GM19043 (cell line): ENCODE data around the gene PILRA.
"Not testable (repeated sequence)": the region's sequence is repeated elsewhere in the genome, so short reads cannot be mapped to it uniquely, and the experiment has no call there.

Experiments used
- ATAC-seq: cut with Tn5 transposase; IDR thresholded peaks from one replicate; pipeline ENCODE4 v1.9.1; 2021; ENCODE audit warnings: low read depth; ENCODE audit not compliant: unreplicated experiment

Gene PILRA

DNA sequence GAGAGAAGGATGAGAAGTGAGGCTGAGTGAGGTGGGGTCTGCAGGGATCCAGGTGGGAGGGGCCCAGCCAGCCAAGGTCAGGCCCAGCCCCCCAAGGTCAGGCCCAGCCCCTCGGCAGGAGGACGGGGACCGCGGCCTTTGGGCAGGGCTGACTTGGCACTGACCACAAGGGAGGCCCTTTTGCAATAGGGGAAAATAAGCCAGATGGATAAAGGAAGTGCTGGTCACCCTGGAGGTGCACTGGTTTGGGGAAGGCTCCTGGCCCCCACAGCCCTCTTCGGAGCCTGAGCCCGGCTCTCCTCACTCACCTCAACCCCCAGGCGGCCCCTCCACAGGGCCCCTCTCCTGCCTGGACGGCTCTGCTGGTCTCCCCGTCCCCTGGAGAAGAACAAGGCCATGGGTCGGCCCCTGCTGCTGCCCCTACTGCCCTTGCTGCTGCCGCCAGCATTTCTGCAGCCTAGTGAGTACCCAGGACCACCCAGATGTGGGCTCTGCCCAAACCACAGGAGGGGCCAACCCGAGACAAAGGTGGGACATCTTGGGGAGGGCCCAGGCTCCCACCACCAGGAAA is at the start of gene PILRA:
Gene PILRA (plus strand): TSS at position 227 of the 571 bp plus-strand sequence. CDS start 170 bp downstream, at position 397.
- no peak for ATAC-seq

DNA sequence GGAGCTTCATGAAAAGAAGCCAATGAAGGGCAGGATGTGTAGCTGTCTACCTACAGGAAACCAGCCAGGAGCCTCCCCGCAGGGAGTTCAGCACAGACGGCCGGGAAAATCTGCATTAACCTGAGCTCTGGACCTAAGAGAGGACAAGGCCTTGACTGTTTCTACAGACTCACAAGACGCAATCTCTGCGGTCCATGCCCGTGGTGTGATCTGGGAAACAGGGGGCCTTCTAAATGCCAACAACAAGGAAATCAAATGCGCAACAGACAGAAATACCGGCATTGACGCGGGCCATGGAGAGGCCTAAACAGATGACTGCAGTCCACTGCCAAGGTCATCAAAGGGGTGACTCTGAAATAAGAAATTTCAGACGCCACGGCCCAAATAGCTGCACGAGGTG is 49.1 kb upstream of the PILRA start:
- not testable (repeated sequence) for ATAC-seq

DNA sequence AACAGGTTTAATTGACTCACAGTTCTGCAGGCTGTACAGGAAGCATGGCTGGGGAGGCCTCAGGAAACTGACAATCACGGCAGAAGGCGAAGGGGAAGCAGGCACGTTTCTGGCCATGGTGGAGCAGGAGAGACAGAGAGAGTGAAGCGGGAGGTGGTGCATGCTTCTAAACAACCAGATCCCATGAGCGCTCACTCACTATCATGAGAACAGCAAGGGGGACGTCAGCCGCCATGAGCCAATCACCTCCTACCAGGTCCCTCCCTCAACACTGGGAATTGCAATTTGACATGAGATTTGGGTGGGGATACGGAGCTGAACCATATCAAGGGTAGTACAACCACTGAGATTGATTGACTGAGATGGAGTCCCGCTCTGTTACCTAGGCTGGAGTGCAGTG is 47.6 kb upstream of the PILRA start:
- not testable (repeated sequence) for ATAC-seq

DNA sequence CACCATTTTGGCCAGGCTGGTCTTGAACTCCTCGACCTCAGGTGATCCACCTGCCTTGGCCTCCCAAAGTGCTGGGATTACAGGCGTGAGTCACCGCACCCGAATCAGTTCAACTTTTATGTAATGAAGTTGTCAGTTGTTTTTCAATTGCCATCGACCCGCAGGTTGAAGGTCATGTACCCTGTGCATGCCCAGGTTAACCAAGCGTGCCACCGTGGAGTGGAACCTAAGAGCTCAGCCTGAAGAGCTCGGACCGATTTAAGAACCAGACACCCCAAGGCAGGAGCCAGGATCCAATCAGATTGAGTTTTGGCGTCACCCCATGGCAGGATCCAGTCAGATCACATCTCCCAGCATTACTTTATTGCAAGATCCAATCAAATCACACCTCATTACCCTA is 46.4 kb upstream of the PILRA start:
- ATAC-seq = not testable (repeated sequence)

DNA sequence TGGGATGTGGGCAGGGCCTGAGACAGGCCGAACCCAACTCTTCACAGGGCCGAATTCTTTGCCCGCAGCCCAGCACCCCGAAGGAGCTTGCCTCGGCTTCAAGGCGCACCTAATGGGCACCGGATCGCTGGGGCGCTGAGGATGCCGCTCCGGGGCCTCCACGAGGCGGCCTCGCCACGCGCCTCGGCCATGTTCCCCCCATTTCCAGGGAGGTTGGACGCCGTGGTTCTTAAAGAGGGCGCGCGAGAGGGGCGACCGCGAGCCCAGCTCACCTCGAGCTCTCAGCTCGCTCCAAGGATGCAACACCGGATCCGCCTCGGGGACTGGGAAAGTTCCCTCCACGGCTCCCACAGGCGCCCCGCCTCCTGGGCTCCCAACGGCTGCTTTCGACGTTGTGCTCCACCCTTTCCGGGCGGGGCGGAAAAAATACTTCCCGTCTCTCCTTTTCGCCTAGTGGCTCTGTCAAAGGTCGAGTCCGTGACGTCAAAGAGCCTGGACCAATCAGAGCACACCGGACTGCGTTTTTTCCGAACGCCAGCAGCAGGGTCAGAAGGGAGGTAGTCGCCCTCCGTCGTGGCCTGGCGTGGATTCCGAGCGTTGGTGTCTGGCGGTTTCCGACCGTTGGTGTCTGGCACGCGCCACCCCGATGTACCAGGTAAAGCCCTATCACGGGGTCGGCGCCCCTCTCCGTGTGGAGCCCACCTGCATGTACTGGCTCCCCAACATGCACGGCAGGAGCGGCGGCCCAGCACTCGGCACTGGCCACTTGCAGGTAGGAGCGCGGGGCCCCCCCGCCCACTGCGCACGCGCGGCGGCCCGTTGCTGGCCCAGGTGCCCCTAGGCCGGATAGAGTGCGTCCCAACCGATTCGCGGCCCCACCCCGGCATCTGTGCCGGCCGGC is 37.5 kb upstream of the PILRA start:
- ATAC-seq = peak; percentile 87

DNA sequence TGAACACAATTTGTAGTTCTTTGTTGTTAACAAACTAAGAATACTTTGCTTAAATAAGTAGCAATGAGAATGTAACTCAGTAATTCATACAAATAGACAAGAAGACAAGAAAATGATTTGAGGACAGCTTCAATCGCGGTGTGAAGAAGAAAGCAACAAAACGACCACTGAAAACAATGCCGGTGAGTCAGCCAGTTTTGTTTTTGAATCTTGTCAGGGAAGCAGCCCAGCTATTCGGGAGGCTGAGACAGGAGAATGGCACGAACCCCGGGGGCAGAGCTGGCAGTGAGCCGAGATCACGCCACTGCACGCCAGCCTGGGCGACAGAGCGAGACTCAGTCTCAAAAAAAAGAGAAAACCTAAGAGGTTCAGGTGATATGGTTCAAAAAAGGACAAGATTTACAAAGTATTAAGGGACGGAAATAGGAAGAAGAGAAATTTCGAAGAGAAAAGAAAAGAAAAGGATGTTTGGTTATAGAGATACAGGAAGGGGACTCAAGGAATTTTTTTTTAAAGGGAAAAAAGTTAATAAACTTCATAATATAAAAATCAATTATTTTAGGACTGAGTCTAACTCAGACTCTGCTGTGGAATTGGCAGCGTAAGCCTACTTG is 35.1 kb upstream of the PILRA start:
- ATAC-seq = not testable (repeated sequence)

DNA sequence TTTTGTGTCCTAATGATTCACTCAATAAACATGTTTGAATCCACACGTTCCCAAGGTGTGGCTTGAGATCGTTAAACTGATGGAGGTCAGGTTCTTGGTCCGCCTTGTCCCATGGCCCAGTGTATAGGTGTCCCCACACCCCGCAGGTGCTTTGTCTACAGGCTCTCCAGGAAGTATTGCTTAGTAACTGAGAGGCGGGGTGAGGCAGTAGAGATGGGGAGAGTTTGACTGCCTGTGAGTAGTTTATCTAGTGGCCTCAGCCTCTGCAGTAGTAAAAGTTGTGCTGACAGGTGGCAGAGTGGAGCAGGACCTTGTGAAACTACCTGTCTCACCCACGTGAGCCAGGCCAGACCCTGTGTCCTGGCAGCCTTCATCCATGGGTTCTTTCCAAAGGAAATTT is 32.0 kb upstream of the PILRA start:
- ATAC-seq = not testable (repeated sequence)

DNA sequence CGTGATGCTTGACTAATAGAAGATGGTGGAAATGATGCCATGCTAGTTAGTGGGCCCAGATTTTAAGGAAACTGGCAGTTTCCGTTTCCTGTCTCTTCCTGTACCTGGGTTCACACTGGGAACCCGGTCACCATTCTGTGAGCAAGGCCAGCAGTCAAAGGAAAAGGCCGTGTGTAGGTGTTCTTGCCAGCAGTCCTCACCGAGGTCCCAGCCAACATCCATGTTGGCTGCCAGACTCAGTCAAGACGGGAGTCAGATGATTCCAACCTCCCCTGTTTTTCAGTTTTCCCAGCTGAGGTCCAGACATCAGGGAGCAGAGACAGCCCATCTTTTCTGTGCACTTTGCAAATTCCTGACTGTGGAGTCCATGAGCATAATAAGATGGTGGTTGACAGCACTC is 30.5 kb upstream of the PILRA start:
- no peak for ATAC-seq

DNA sequence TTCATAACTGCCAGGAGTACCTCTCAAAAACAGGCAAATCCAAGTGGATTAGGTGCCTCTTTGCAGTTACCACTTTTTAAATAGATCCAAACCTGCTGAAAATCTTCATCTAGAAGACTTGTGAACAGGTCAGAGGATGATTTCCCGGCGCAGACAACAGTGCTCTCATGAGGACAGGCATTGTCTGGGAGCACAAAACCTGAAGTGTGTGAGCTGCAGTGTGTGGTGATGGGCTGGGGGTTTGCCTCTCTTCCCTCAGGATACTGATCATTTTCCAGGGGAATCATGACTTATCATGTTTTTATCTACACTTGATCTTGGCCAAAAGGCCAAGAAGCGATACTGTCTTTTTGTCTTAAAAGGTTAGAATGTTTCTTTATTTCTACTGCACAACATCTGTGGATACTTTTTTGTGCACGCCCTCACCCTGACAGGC is 29.1 kb upstream of the PILRA start:
- not testable (repeated sequence) for ATAC-seq

DNA sequence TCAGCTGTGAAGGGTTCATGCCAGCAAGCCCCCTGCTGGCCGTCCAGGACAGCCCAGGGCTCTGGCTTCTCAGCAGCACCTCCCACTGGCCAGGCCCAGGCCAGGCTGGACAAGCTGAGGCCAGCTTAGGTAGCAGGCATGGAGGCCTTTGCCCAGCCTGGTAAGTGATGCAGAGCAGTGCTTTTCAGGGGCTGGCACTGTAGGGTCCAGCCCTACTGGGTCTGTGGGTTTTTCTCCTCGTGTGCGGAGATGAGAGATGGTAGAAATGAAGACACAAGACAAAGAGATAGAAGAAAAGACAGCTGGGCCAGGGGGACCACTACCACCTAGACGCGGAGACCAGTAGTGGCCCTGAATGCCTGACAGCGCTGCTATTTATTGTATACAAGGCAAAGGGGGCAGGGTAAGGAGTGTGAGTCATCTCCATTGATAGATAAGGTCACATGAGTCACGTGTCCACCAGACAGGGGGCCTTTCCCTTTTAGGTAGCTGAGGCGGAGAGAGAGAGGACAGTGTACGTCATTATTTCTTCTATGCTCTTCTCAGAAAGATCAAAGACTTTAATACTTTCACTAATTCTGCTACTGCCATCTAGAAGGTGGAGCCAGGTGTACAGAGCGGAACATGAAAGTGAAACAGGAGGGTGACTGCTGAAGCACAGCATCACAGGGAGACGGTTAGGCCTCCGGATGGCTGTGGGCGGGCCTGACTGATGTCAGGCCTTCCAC is 28.6 kb upstream of the PILRA start:
- peak; percentile 74 for ATAC-seq

DNA sequence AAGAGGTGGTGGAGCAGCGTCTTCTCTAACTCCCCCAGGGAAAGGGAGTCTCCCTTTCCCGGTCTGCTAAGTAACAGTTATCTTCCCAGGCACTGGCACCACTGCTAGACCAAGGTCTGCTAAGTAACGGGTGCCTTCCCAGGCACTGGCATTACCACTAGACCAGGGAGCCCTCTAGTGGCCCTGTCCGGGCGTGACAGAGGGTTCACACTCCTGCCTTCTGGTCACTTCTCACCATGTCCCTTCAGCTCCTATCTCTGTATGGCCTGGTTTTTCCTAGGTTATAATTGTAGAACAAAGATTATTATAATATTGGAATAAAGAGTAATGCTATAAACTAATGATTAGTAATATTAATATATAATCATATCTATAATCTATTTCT is 28.0 kb upstream of the PILRA start:
- ATAC-seq = peak; percentile 25

DNA sequence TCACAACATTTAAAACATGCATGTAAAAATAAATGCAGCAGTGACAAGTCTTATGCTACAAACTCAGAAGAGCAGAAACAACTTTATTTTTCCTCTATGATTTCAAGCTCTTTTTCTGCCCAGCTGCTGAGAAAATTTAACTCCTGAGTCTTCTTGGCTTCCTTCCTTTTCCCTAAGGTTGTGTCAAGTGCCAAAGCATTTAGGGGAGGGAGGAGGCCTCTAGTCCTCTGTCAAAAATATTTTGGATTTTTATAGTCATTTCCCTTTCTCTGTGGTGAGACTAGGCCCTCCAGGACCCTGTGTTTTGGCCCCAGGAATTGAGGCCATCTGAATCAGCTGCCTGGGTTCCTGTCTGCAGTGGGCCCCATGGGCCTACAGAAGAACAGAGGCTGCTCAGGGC is 26.4 kb upstream of the PILRA start:
- no peak for ATAC-seq

DNA sequence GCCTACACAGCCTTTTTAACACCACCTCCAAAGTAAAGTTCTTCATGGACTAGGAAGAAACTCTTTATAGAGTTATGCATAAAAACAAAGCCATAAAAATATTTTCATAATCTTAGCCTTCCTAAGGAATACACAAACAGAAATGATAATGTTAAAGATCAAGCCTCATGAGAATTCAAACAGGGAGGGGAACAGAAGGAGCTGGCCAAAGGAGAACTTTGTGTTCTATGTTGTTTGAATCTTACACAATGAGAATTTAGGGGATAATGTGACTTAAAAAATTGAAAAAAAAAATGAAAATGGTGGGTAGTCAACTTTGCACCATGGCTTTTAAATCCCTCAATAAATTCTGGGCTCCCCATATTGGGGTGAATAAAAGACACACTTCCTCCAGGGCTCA is 24.5 kb upstream of the PILRA start:
- no peak for ATAC-seq

DNA sequence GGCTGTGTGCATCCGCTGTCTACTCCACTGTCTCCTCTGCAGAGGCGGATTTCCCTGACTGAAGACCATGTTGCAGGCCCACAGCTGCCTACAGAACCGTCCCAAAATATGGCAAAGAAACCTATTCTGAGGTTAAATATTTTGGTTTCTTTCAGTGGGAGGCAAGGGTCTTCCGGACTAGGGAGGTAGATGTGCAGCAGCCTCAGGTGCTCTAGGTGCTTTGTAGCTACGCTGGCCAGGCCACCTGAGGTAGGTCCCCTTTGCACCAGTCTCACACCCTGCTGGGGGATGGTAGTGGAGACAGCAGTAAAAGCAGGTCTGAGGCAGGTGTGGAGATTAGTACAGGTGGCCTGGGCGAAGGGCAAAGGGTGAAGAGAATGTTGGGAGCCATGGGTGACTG is 23.5 kb upstream of the PILRA start:
- ATAC-seq = no peak

DNA sequence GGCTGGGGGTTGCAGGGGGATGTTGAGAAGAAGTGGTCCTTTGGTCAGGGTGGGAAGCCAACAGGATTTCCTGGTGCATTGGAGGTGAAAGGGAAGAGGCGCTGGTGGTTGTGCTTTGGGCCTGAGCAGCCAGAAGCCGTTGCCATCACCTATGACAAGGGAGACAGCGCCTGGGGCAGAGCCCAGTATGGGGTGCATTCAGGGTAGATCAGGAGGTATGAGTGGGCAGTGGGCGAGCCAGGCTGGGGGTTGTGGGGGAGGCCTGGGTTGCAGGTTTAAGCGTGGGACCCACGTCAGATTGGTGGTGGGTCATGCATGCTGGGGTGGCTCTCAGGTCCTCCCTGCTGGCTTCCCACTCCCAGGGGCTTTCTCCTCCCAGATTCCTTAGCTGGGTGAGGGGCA is 21.6 kb upstream of the PILRA start:
- ATAC-seq = no peak

DNA sequence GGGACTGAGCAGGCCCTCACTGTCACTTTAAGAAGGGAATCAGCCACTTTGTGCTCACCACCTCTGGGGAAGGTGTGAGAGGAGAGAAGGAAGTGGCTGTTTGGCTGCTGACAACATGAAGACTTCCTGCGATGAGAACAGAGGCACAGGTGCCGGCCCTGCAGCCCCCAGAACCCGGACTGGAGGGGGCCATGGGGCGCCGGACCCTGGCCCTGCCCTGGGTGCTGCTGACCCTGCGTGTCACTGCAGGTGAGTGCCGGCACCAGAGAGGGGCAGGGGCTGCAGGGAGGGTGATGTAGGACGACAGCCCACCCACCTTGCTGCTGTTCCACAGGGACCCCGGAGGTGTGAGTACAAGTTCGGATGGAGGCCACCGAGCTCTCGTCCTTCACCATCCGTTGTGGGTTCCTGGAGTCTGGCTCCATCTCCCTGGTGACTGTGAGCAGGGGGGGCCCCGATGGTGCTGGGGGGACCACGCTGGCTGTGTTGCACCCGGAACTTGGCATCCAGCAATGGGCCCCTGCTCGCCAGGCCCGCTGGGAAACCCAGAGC is 21.0 kb upstream of the PILRA start:
- not testable (repeated sequence) for ATAC-seq

DNA sequence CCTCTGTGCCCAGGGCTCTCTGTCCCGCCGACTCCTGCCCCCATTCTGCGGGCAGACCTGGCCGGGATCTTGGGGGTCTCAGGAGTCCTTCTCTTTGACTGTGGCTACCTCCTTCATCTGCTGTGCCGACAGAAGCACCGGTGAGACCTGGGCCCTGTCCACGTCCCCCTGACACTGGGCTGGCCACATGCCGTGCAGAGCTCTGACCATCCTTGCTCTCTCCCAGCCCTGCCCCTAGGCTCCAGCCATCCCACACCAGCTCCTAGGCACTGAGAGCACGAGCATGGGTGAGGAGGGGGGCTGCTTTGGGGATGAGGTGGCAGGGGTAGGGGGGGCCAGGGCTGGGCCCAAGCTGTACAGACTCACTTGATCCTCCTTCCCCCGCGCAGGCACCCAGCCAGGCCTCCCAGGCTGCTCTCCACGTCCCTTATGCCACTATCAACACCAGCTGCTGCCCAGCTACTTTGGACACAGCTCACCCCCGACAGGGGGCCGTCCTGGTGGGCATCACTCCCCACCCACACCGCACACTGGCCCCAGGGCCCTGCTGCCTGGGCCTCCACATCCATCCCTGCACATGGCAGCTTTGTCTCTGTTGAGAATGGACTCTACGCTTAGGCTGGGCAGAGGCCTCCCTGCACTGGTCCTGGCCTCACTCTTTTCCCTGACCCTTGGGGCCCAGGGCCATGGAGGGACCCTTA is 20.2 kb upstream of the PILRA start:
- no peak for ATAC-seq

DNA sequence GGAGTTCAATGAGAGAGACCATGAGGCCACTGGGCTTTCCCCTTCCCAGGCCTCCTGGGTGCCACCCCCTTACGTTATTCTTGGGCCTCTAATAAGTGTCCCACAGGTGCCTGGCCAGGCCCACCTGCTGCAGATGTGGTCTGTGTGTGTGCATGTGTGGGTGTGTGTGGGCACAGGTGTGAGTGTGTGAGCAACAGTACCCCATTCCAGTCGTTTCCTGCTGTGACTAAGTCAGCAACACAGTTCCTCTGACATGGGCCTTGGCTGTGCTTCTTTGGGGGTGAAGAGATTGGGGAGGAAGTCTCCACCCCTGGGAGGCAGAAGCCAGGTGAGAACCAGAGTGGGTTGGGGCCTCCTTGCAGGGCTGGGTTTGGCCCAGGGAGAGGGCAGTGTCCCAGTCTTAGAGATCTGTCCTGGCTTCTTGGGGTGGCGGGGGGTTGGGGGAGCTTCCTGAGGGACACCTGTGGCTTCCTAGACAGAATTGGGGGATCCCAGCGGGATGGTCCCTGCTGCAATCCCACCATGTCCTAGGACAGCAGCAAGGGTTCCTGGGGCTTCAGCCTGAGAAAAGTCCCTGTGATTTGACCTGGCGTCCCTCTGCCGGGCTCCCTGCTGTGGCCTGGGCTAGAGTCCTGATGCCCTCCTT is 19.5 kb upstream of the PILRA start:
- ATAC-seq = no peak

DNA sequence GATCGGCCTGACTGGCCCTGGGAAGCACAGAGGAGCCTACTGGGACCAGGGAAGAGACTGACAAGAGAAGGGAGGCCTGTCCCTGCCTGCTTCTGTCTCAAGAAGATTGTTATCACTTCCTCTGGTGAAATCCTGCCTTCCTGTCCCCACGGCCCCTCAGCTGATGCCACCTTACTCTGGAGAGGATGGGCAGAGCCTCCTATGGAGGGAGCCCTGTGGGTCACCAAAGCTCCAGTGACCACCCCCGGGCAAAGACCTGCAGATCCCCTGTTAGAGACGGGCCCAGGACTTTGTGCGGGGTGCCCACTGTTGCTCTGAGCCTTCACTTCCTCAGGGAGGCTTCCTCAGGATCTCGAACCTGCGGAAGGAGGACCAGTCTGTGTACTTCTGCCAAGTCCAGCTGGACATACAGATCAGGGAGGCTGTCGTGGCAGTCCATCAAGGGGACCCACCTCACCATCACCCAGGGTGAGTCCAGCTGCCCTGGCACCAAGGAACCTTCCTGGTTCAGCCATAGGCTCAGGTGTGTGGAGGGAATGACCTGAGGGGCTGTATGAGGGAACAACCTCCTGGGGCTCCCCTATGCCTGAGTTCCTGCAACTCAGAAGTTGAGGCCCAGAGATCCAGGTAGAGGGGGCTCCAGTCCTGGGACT is 16.7 kb upstream of the PILRA start:
- no peak for ATAC-seq
